PC-3 (cell line): ENCODE measurements around the gene DHX34. TPM values are rescaled to one million over a fixed set of nuclear protein-coding genes. Genes with fewer than 3 reads are reported as not detected.
"Not testable (repeated sequence)": the region's sequence is repeated elsewhere in the genome, so short reads cannot be mapped to it uniquely, and the experiment has no call there.

Experiments used
- ATAC-seq: fragments of 200-7000 bp; cut with Tn5 transposase; 2 replicates; pipeline ENCODE4 v1.9.1; 2020; ENCODE audit warnings: mild to moderate bottlenecking, moderate library complexity
- BruUV-seq: library from RNA; stranded (reverse); fragments of 400-500 nt; replicated peaks from 2 replicates; lab custom pipeline; 2021; lab: Mats Ljungman, UMichigan
- CTCF ChIA-PET: fragments of 300-600 bp; sonication (Branson Sonifier 250); formaldehyde crosslinking; loops from one replicate; lab custom pipeline; 2022; ENCODE audit warnings: antibody characterized with exemption; lab: Charles Lee
- POLR2A ChIA-PET: fragments of 300-600 bp; sonication (Branson Sonifier 250); formaldehyde crosslinking; loops from one replicate; lab custom pipeline; 2022; ENCODE audit warnings: antibody characterized with exemption; ENCODE audit not compliant: unreplicated experiment; lab: Charles Lee
- DNase-seq: peaks from one replicate; pipeline ENCODE4 v3.0.0-alpha.2; 2015
- H2AFZ ChIP-seq: fragments of 300-600 bp; sonication (generic); 2 replicates; pipeline ENCODE4 v1.6.0; 2016; ENCODE audit warnings: antibody characterized with exemption, low read length
- H3F3A ChIP-seq: fragments of 300-600 bp; sonication (generic); one replicate; pipeline ENCODE4 v1.6.0; 2017; ENCODE audit warnings: antibody characterized with exemption, low read length, control low read depth, mild to moderate bottlenecking; ENCODE audit not compliant: unreplicated experiment
- H3K27ac ChIP-seq: fragments of 300-600 bp; sonication (generic); 2 replicates; pipeline ENCODE4 v1.5.1; 2016; ENCODE audit warnings: mild to moderate bottlenecking, low read length
- H3K27me3 ChIP-seq: fragments of 300-600 bp; sonication (generic); 2 replicates; pipeline ENCODE4 v1.6.1; 2016; ENCODE audit warnings: low read length, mixed read lengths
- H3K36me3 ChIP-seq: fragments of 300-600 bp; sonication (generic); 2 replicates; pipeline ENCODE4 v1.6.1; 2016; ENCODE audit warnings: low read depth, mixed run types, low read length, mixed read lengths
- H3K4me1 ChIP-seq: fragments of 300-600 bp; sonication (generic); 2 replicates; pipeline ENCODE4 v1.5.1; 2016; ENCODE audit warnings: low read length; ENCODE audit not compliant: insufficient read depth
- H3K4me2 ChIP-seq: fragments of 300-600 bp; sonication (generic); 2 replicates; pipeline ENCODE4 v1.6.0; 2016; ENCODE audit warnings: low read length
- H3K4me3 ChIP-seq: fragments of 300-600 bp; sonication (generic); 2 replicates; pipeline ENCODE4 v1.5.1; 2016; ENCODE audit warnings: mild to moderate bottlenecking, low read length, mixed read lengths
- H3K79me2 ChIP-seq: fragments of 300-600 bp; sonication (generic); 2 replicates; pipeline ENCODE4 v1.6.1; 2017; ENCODE audit warnings: low read length, mixed read lengths
- H3K9ac ChIP-seq: fragments of 300-600 bp; sonication (generic); 2 replicates; pipeline ENCODE4 v1.6.0; 2016; ENCODE audit warnings: mild to moderate bottlenecking, low read length
- H3K9me2 ChIP-seq: fragments of 300-600 bp; sonication (generic); replicated peaks from 2 replicates; pipeline ENCODE4 v1.6.1; 2016; ENCODE audit warnings: mixed run types, low read length, mixed read lengths
- H3K9me3 ChIP-seq: fragments of 300-600 bp; sonication (generic); 2 replicates; pipeline ENCODE4 v1.6.1; 2016; ENCODE audit warnings: low read length, mixed read lengths
- H4K20me1 ChIP-seq: fragments of 300-600 bp; sonication (generic); 2 replicates; pipeline ENCODE4 v1.6.1; 2016; ENCODE audit warnings: low read length, mixed read lengths
- EZH2 ChIP-seq: fragments of 300-600 bp; sonication (generic); IDR thresholded peaks from one replicate; pipeline ENCODE4 v1.6.1; 2017; ENCODE audit warnings: antibody characterized with exemption, mild to moderate bottlenecking, low read length; ENCODE audit not compliant: unreplicated experiment
- EZH2phosphoT487 ChIP-seq: fragments of 300-600 bp; sonication (generic); IDR thresholded peaks from 2 replicates; pipeline ENCODE4 v1.6.1; 2018; ENCODE audit warnings: mild to moderate bottlenecking, antibody characterized with exemption, low read length, borderline replicate concordance
- intact Hi-C: fragments of 100-400 bp; cut with micrococcal nuclease; formaldehyde crosslinking; loops from 2 replicates; pipeline ENCODE4 v1.9.0; 2023
- total RNA-seq: library from RNA; depleted of rRNA; stranded (reverse); fragments of >200 nt; gene quantifications from 2 replicates; pipeline ENCODE4 v1.2.3, GENCODE V29; 2014
- TF ChIP-seq, protein P1 (sequence below): fragments of 300-600 bp; sonication (generic); conservative IDR thresholded peaks from 2 replicates; pipeline ENCODE4 v1.5.1; 2017; ENCODE audit warnings: antibody characterized with exemption, low read depth, mild to moderate bottlenecking, low read length

DHX34 gene
- total RNA-seq, 1 experiment from 2014 or later: 28.3 TPM

DNA sequence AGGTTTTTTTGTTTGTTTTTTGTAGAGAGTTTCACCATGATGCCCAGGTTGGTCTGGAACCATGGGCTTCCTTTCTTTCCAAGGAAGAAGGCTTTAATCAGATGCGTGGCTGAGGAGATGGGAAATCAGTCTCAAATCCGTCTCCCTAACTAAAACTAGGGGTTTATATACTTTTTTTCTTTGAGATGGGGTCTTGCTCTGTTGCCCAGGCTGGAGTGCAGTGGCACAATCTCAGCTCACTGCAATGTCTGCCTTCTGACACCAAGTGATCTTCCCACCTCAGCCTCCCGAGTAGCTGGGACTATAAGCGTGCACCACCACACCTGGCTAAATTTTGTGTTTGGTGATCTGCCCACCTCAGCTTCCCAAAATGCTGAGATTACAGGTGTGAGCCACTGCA, 35.4 kb downstream of the DHX34 start:
- H4K20me1 ChIP-seq, H3K27ac ChIP-seq, H3K4me1 ChIP-seq, intact Hi-C loops, H3K4me3 ChIP-seq, H3K9me3 ChIP-seq, CTCF ChIA-PET, H3F3A ChIP-seq, H3K9me2 ChIP-seq, POLR2A ChIA-PET, H3K27me3 ChIP-seq, H2AFZ ChIP-seq, H3K79me2 ChIP-seq, H3K9ac ChIP-seq, ATAC-seq, H3K4me2 ChIP-seq, BruUV-seq, DNase-seq, H3K36me3 ChIP-seq: not testable (repeated sequence)

DNA sequence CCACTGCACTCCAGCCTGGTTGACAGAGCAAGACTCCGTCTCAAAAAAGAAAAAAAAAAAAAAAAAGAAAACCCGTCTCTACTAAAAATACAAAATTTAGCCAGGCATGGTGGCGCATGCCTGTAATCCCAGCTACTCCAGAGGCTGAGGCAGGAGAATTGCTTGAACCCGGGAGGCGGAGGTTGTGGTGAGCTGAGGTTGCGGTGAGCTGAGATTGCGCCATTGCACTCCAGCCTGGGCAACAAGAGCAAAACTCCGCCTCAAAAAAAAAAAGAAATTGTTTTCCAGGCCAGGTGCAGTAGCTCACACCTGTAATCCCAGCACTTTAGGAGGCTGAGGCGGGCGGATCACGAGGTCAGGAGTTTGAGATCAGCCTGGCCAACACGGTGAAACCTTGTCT, 37.5 kb downstream of the DHX34 start:
- H3F3A ChIP-seq, H3K4me3 ChIP-seq, intact Hi-C loops, ATAC-seq, H3K27me3 ChIP-seq, H3K9me3 ChIP-seq, CTCF ChIA-PET, H3K4me2 ChIP-seq, H3K9me2 ChIP-seq, BruUV-seq, H3K27ac ChIP-seq, DNase-seq, H3K9ac ChIP-seq, H3K4me1 ChIP-seq, H3K79me2 ChIP-seq, POLR2A ChIA-PET, H3K36me3 ChIP-seq, H2AFZ ChIP-seq, H4K20me1 ChIP-seq: not testable (repeated sequence)

DNA sequence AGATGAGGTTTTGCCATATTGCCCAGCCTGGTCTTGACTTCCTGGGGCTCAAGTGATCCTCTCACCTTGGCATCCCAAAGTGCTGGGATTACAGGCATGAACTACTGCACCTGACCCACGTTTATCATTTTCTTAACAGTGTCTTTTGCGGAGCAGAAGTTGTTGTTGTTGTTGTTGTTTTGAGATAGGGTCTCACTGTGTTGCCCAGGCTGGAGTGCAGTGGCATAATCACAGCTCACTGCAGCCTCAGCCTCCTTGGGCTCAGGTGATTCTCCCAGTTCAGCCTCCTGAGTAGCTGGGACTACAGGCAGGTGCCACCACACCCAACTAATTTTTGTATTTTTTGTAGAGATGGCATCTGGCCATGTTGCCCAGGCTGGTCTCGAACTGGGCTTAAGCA, 38.5 kb downstream of the DHX34 start:
- H3K27ac ChIP-seq, H3K4me2 ChIP-seq, H3K27me3 ChIP-seq, H4K20me1 ChIP-seq, H3K9me3 ChIP-seq, H3K79me2 ChIP-seq, H3K4me3 ChIP-seq, H2AFZ ChIP-seq, H3K9ac ChIP-seq, H3F3A ChIP-seq, intact Hi-C loops, ATAC-seq, H3K4me1 ChIP-seq, POLR2A ChIA-PET, DNase-seq, H3K9me2 ChIP-seq, H3K36me3 ChIP-seq, CTCF ChIA-PET, BruUV-seq: not testable (repeated sequence)

DNA sequence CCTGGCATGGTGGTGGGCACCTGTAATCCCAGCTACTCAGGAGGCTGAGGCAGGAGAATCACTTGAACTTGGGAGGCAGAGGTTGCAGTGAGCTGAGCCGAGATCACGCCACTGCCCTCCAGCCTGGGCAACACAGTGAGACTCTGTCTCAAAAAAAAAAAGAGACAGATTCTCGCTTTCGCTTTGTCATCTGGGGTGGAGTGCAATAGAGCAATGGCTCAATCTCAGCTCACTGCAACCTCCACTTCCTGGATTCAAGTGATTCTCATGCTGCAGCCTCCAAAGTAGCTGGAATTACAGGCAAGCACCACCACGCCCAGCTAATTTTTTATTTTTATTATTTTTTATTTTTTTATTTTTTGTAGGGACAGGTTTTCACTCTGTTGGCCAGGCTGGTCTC, 39.6 kb downstream of the DHX34 start:
- H3K9me3 ChIP-seq, H3K36me3 ChIP-seq, H3K4me1 ChIP-seq, H3K27ac ChIP-seq, POLR2A ChIA-PET, H3K4me2 ChIP-seq, H2AFZ ChIP-seq, BruUV-seq, H4K20me1 ChIP-seq, ATAC-seq, H3K9ac ChIP-seq, H3K4me3 ChIP-seq, DNase-seq, H3F3A ChIP-seq, H3K9me2 ChIP-seq, intact Hi-C loops, H3K79me2 ChIP-seq, H3K27me3 ChIP-seq: not testable (repeated sequence)
- CTCF ChIA-PET: interaction anchor here (0.6 kb wide), 1 partner anchor 174 kb away, joined by 4 read pairs; no protein-coding TSS in a partner anchor

DNA sequence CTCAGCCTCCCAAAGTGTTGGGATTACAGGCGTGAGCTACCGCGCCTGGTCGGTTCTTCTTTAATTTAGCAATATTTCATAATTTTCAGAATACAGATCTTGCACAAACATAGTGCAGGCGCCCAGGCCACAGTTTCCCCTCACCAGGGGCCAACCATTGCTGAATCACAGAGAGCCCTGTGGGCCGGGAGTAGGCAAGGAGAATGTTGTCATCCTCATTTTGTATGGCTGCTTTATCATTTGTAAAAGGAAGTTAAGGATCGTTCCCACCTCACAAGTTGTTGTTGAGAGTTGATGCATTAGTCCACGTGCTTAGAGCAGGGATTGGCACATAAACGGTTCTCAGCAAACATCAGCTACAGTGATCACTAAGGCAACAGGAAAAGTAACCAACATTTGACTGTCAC, 40.0 kb downstream of the DHX34 start:
- H3K4me1 ChIP-seq: no peaks in the 10 kb centered on the region
- H3K27me3 ChIP-seq: no peaks in the 10 kb centered on the region
- intact Hi-C loops: no loop called here
- no peaks in the 10 kb centered on the region for H3K36me3 ChIP-seq
- ATAC-seq: no peak
- no peaks in the 10 kb centered on the region for H3K9me2 ChIP-seq
- CTCF ChIA-PET: interaction anchor here (0.6 kb wide), 1 partner anchor 173 kb away, joined by 4 read pairs; no protein-coding TSS in a partner anchor
- no TSS peak for BruUV-seq
- H2AFZ ChIP-seq: no peak overlapping the region
- H3K79me2 ChIP-seq: no peaks in the 10 kb centered on the region
- H3K9me3 ChIP-seq: no peaks in the 10 kb centered on the region
- TF ChIP-seq EZH2: no peak
- TF ChIP-seq, protein P1, sequence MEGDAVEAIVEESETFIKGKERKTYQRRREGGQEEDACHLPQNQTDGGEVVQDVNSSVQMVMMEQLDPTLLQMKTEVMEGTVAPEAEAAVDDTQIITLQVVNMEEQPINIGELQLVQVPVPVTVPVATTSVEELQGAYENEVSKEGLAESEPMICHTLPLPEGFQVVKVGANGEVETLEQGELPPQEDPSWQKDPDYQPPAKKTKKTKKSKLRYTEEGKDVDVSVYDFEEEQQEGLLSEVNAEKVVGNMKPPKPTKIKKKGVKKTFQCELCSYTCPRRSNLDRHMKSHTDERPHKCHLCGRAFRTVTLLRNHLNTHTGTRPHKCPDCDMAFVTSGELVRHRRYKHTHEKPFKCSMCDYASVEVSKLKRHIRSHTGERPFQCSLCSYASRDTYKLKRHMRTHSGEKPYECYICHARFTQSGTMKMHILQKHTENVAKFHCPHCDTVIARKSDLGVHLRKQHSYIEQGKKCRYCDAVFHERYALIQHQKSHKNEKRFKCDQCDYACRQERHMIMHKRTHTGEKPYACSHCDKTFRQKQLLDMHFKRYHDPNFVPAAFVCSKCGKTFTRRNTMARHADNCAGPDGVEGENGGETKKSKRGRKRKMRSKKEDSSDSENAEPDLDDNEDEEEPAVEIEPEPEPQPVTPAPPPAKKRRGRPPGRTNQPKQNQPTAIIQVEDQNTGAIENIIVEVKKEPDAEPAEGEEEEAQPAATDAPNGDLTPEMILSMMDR: no peak
- no peak for TF ChIP-seq EZH2phosphoT487
- no peak overlapping the region for H3K27ac ChIP-seq
- H3K4me2 ChIP-seq: no peak overlapping the region
- H4K20me1 ChIP-seq: no peaks in the 10 kb centered on the region
- H3K4me3 ChIP-seq: no peak overlapping the region
- POLR2A ChIA-PET: no interaction called here
- no peaks in the 10 kb centered on the region for H3F3A ChIP-seq
- no peak overlapping the region for H3K9ac ChIP-seq
- DNase-seq: no peak
